DMS53 treated with DMSO at 0.1 percent for 48 hours (cell line): ENCODE data around the gene UBR3.
"Not testable (repeated sequence)": the region's sequence is repeated elsewhere in the genome, so short reads cannot be mapped to it uniquely, and the experiment has no call there.

Experiments
- DNase-seq: peaks from one replicate; lab custom pipeline; 2025; ENCODE audit not compliant: unreplicated experiment; lab: John Stamatoyannopoulos, UW

UBR3 gene, protein sequence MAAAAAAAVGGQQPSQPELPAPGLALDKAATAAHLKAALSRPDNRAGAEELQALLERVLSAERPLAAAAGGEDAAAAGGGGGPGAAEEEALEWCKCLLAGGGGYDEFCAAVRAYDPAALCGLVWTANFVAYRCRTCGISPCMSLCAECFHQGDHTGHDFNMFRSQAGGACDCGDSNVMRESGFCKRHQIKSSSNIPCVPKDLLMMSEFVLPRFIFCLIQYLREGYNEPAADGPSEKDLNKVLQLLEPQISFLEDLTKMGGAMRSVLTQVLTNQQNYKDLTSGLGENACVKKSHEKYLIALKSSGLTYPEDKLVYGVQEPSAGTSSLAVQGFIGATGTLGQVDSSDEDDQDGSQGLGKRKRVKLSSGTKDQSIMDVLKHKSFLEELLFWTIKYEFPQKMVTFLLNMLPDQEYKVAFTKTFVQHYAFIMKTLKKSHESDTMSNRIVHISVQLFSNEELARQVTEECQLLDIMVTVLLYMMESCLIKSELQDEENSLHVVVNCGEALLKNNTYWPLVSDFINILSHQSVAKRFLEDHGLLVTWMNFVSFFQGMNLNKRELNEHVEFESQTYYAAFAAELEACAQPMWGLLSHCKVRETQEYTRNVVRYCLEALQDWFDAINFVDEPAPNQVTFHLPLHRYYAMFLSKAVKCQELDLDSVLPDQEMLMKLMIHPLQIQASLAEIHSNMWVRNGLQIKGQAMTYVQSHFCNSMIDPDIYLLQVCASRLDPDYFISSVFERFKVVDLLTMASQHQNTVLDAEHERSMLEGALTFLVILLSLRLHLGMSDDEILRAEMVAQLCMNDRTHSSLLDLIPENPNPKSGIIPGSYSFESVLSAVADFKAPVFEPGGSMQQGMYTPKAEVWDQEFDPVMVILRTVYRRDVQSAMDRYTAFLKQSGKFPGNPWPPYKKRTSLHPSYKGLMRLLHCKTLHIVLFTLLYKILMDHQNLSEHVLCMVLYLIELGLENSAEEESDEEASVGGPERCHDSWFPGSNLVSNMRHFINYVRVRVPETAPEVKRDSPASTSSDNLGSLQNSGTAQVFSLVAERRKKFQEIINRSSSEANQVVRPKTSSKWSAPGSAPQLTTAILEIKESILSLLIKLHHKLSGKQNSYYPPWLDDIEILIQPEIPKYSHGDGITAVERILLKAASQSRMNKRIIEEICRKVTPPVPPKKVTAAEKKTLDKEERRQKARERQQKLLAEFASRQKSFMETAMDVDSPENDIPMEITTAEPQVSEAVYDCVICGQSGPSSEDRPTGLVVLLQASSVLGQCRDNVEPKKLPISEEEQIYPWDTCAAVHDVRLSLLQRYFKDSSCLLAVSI (N-terminal part only)

GRCh38 chr2:169827272-169828140 lies at the start of gene UBR3:
TSS of gene UBR3 (plus strand) at chr2:169827454. CDS start at chr2:169827508, 54 bp downstream.
- DNase-seq = peak; percentile 88

DNA sequence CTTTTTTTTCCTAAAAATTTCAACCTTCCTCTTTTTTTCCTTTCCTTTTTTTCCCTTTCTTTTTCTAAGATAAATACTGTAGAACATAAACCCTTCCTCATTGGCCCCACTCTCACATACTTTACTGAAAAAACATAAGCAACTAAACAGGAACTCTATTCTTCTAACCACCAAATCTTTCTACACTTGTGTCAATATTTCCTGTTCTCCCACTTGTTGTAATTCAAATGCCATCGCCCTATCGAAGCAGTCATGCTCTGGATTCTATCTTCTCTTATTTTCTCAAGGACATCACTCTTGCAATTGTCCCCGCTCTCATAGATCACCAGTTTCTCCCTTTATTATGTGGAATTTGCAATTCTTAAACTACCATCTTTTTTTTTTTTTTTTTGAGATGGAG lies 48.8 kb upstream of the UBR3 start:
- no peak for DNase-seq

GRCh38 chr2:169781249-169782013 lies 45.8 kb upstream of the UBR3 start:
- no peak for DNase-seq

- DNase-seq = no peak
Observed at GRCh38 chr2:169782513-169782912, 44.7 kb upstream of the UBR3 start.

GRCh38 chr2:169790581-169790980 lies 36.7 kb upstream of the UBR3 start:
- no peak for DNase-seq

- no peak for DNase-seq
Observed at GRCh38 chr2:169795181-169795580, 32.1 kb upstream of the UBR3 start.

- DNase-seq = no peak
Observed at GRCh38 chr2:169796441-169796840, 30.8 kb upstream of the UBR3 start.

GRCh38 chr2:169797601-169798000 lies 29.7 kb upstream of the UBR3 start:
- DNase-seq = no peak

DNA sequence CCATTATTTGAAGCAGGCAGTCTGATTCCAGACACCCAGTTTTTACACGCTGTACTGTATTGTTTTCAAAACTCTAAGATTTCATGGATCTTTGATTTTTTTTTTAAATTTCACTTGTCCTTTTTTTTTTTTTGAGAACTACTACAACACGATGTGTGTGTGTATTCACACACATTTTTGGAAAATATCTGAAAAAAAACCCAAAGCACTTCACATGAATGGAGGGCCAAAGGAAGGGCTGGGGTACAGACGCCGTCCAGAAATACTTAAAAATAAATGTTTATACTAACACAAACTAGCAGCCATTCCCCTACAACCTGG lies 28.9 kb upstream of the UBR3 start:
- no peak for DNase-seq

DNA sequence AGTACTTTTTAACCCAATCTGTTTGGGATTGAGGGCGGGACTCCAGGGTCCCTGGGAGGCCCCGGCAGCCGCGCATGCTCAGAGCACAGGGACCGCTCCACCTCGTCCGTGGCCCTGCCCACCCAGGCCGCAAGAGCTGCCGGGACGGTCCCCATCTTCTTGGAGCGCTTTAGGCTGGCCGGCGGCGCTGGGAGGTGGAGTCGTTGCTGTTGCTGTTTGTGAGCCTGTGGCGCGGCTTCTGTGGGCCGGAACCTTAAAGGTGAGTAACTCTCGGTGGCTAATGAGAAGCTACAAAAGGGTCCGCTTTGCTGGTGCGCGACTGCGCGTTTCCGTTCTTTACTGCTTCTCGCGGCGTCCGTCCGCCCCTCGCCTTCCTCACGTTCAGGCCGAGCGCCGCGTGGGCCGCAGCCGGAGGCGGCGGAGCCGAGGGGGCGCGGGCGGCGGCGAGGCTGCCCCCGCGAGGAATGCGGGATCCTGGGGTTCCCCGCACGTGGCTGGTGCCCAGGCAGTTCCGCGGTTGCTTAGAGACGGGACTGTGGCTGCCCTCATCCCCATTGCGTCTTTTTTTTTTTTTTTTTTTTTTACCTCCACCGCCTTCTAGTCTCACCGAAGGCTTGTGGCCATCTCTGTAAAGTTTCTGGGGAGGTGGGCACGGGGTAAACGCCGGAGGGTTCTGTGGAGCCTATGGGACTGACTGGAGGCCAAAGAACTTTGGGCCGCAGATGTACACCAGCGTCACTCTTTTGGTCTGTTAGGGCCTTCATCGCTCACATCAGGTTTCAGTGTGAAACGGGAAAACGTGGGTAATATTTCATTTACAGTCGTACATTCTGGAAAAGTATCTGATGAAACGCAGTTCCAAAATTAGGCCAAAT lies 28.3 kb upstream of the UBR3 start, which contains the start of gene SSB:
TSS of gene SSB (plus strand) at position 154 of the 875 bp plus-strand sequence. CDS start 2,090 bp downstream, outside the sequence.
- peak; percentile 96 for DNase-seq

DNA sequence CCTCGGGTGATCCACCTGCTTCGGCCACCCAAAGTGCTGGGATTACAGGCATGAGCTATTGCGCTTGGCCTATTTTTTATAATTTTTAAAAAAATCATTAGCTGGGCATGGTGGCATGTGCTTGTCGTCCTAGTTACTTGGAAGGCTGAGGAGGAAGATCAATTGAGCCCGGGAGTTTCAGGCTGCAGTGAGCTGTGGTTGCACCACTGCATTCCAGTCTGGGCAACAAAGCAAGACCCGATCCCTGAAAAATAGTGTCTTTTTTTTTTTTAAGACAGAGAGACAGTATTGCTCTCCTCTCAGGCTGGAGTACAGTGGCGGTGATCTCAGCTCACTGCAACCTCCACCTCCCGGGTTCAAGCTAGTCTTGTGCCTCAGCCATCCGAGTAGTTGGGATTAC lies 23.8 kb upstream of the UBR3 start:
- no peak for DNase-seq

GRCh38 chr2:169806586-169806985 lies 20.7 kb upstream of the UBR3 start:
- DNase-seq = no peak

DNA sequence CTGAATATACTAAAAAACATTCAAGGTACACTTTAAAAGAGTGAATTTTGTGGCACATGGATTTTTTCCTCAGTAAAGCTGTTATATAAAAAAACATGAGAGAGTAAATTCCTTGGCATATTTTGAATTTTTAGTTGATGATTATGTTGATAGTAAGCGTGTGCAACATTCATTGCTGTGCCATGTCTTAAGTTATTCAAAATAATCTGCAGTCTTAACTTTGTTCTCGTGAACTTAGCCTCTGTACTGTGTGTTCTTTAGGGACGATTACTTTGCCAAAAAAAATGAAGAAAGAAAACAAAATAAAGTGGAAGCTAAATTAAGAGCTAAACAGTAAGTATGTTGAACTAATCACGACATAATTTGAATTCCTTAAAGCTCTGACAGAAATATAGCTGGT lies 19.0 kb upstream of the UBR3 start:
- no peak for DNase-seq

DNA sequence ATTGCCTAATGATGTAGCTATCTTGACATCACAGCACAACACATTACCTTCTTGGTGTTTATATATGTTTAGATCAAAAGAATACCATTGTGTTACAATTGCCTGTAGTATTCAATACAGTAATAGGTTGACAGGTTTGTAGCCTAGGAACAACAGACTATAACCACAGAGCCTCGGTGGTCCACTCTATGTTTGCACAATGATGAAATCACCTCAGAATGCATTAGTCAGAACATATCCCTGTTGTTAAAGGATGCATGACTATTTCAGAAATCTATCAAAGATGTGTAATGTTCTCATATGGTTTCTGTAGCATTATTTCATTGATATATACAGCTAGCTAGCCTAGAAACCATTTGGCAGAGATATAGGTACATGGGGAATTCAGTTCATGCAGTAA lies 11.4 kb upstream of the UBR3 start:
- no peak for DNase-seq

- not testable (repeated sequence) for DNase-seq
Observed at GRCh38 chr2:169816961-169817360, 10.3 kb upstream of the UBR3 start.

DNA sequence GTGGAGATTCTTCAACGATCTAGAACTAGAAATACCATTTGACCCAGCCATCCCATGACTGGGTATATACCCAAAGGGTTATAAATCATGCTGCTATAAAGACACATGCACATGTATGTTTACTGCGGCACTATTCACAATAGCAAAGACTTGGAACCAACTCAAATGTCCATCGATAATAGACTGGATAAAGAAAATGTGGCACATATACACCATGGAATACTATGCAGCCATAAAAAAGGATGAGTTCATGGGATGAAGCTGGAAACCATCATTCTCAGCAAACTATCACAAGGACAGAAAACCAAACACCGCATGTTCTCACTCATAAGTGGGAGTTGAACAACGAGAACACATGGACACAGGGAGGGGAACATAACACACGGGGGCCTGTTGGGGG lies 9.9 kb upstream of the UBR3 start:
- not testable (repeated sequence) for DNase-seq

- no peak for DNase-seq
Observed at GRCh38 chr2:169818241-169818640, 9.0 kb upstream of the UBR3 start.

DNA sequence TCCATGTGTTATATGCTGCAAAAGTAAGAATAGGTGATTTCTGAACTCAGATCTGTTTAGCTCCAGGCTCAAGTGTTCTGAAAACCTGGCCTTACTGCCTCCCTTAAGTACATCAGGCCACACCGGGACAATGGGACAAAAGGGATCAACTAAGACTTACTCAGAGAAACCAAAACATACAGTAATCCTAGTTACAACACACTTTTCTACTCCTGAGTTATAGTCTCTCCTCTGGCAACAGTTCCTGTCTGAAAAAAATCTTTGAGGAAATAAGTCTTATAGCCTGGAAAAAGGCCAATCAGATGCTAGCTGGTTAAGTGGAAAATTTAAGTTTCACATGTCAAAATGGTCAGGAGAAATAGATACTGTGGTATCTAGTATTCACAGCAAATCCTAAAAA lies 8.1 kb upstream of the UBR3 start:
- DNase-seq = no peak

DNA sequence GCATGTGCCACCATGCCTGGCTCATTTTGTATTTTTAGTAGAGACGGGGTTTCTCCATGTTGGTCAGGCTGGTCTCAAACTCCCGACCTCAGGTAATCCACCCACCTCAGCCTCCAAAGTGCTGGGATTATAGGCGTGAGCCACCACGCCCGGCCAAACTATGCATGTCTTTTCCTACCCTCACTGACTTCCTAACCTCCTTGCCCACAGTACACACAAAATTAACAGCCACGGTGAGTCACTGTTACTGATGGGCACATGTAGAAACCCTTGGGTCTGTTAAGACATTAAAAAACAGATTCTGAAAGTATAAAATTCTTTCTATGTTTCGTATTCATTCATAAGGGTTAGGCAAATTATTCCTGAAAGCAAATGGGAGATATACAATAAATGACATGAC lies 7.2 kb upstream of the UBR3 start:
- DNase-seq = not testable (repeated sequence)
